ENCODE measurements around the gene PARN.

DNA sequence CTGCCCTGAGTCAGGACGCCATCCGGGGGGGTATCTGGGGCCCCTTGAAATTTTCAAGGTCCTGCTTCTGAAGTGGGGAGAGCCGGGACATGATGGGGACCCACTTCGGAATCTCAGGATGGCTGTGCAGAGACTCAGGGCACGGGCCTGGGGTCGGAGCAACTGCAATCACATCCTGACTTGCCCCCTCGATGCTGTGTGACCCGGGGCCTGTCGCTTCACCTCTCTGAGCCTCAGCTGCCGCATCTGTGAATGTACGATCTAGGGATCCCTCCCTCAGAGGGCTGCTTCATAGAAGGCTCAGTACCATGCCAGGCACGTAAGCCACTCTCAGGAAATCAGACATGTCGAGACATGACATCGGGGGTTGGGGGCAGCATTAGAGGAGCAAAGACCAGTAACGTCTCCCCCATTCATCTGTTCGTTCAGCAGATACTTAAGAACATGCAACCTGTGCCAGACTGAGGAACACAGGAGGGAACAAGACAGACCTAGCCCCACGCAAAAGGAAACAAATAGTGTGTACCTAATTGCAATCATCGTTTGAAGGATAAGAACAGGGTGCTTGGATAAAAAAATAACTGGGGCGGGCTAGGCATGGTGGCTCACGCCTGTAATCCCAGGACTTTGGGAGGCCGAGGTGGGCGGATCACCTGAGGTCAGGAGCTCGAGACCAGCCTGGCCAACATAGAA lies 229.6 kb downstream of the PARN start:
- TF ChIP-seq POLR2A (IDR thresholded peaks at IDR 0.05; ENCODE audit: low read depth, low read length) (no peak), TAF1 (IDR thresholded peaks at IDR 0.05; ENCODE audit: borderline replicate concordance, low read depth, low read length) (no peak)
